ENCODE measurements around the gene FAR1. TPM values are rescaled to one million over a fixed set of nuclear protein-coding genes. Genes with fewer than 3 reads are reported as not detected.

The FAR1 gene
- total RNA-seq, 2 donors from 2014 or later: 16.7 to 22.7 TPM

DNA sequence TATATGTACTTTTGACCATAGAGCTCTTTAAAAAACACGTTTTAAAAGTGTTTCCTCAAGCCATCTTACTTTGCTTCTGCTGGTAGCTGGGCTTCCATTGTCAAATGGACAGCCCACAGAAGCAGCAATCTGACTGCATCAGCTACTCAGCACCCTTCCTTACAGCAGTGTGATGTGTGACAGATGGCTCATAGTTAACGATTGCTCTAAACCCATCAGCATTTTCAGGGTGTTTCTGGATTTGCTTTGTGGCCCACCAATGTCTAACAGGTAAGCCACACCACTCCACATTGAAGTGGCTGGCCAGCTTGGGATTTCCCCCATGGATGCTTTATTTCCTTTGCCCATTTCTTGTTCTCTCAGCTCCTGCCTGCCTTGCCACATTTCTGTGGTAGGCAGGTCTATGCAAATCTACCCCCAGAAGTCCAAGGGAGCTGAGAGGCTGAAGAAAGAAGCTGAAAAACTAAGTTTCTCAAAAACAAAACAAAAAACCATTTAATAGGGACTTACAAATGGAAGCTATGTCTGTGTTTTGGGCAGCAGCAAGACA lies 7.3 kb upstream of the FAR1 start:
- TF ChIP-seq, protein P1, sequence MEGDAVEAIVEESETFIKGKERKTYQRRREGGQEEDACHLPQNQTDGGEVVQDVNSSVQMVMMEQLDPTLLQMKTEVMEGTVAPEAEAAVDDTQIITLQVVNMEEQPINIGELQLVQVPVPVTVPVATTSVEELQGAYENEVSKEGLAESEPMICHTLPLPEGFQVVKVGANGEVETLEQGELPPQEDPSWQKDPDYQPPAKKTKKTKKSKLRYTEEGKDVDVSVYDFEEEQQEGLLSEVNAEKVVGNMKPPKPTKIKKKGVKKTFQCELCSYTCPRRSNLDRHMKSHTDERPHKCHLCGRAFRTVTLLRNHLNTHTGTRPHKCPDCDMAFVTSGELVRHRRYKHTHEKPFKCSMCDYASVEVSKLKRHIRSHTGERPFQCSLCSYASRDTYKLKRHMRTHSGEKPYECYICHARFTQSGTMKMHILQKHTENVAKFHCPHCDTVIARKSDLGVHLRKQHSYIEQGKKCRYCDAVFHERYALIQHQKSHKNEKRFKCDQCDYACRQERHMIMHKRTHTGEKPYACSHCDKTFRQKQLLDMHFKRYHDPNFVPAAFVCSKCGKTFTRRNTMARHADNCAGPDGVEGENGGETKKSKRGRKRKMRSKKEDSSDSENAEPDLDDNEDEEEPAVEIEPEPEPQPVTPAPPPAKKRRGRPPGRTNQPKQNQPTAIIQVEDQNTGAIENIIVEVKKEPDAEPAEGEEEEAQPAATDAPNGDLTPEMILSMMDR (IDR thresholded peaks at IDR 0.05): no peak
- no peaks in the 10 kb centered on the region for H3K4me1 ChIP-seq
- no peak for DNase-seq (ENCODE audit: low spot score)
- H3K36me3 ChIP-seq: no peaks in the 10 kb centered on the region
- no peak overlapping the region for H3K4me3 ChIP-seq
- H3K9me3 ChIP-seq: peaks cover 0 to 23% of the 10 kb centered on the region in 2 donors
- no peaks in the 10 kb centered on the region for H3K27me3 ChIP-seq
- no peak overlapping the region for H3K27ac ChIP-seq

DNA sequence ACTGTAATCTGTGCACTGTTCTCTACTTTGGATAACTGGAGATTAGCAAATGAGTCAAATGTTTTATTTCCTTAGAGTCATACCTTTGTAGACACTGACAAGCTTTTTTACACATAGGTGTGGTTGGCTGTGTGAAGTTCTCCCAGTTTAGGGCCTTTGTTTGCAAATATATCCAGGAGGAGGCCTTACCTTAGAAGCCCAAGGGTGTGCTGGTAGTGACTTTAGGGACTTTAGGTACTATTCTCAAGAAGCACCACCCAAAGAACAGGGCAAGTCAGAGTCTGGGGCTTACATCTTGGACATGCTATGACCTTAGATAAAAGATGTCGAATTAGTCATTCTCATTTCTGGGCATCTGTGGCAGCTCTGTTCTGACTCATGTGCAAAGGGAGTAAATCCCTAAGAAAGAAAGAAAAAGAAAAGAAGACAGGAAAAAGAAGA lies 4.8 kb upstream of the FAR1 start:
- no peak for DNase-seq (ENCODE audit: low spot score)
- Histone ChIP-seq H3K27ac (no peak overlapping the region), H3K27me3 (no peaks in the 10 kb centered on the region), H3K4me3 (no peak overlapping the region), H3K9me3 (peaks cover 0 to 11% of the 10 kb centered on the region in 2 donors), H3K36me3 (no peaks in the 10 kb centered on the region), H3K4me1 (no peaks in the 10 kb centered on the region)
- TF ChIP-seq, protein P1 (IDR thresholded peaks at IDR 0.05): no peak

DNA sequence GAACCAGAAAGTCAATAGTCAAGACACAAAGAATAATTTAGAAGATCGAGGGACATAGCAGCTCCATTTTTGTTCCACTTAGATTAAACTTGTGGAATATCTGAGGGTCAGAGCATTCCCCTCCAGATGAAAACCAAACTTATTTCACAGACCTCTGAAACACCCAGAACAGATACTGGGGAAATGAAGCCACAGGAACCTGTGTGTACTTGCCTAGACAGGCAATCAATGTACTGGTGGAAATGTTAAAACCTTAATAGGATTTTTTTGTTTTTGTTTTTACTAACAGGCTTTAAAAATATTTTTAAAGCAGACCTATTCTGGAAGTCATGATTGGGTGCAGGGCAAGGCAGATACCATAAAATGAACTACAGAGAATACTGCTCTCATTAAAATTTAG lies 4.1 kb upstream of the FAR1 start:
- H3K27me3 ChIP-seq: no peaks in the 10 kb centered on the region
- no peaks in the 10 kb centered on the region for H3K36me3 ChIP-seq
- no peak overlapping the region for H3K4me3 ChIP-seq
- no peak overlapping the region for H3K27ac ChIP-seq
- peaks cover 0 to 5% of the 10 kb centered on the region in 2 donors for H3K9me3 ChIP-seq
- DNase-seq (ENCODE audit: low spot score): no peak
- peaks cover 0 to 2% of the 10 kb centered on the region in 2 donors for H3K4me1 ChIP-seq
- TF ChIP-seq, protein P1 (IDR thresholded peaks at IDR 0.05): no peak

DNA sequence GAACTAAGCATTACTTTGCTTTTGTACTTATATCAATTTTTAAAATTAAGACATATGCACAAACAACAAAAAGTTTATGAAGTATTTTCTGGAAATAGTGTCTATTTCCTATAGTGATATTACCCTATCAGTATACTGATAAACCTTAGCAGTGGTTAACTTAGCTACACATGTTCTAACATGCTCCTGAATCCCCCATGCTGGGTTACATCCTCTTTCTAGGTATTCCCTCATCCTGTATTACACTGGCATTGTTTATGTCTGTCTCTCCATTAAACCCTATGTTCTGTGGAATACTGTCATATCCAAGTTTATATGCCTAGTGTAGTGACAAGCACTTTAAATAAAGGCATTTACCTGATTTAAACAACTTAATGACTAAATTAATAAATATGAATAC lies 1.8 kb upstream of the FAR1 start:
- H3K27me3 ChIP-seq: no peaks in the 10 kb centered on the region
- no peak overlapping the region for H3K27ac ChIP-seq
- no peak for DNase-seq (ENCODE audit: low spot score)
- no peaks in the 10 kb centered on the region for H3K36me3 ChIP-seq
- no peaks in the 10 kb centered on the region for H3K9me3 ChIP-seq
- TF ChIP-seq, protein P1 (IDR thresholded peaks at IDR 0.05): no peak
- peaks cover 0 to 20% of the 10 kb centered on the region in 2 donors for H3K4me1 ChIP-seq
- H3K4me3 ChIP-seq: no peak overlapping the region

DNA sequence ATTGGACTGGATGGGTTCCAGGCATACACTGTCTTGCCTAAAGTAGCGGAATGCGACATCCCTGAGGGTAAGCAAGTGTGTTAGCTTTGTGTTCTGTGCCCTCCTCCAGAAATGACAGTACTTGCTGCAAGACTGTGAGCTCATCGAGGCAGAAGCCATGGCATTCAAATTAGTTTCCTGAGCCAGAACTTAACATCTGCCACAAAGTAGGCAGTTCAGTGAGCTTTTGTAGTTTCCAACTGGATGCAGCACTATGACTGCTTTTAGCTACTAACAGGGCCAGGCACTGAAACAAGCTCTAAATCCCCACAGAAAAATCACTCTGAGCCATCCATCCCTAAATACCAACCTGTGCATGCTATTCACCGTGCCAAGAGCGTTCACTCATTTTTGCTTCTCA lies 1.2 kb upstream of the FAR1 start:
- no peak for DNase-seq (ENCODE audit: low spot score)
- no peaks in the 10 kb centered on the region for H3K36me3 ChIP-seq
- TF ChIP-seq, protein P1 (IDR thresholded peaks at IDR 0.05): no peak
- H3K27ac ChIP-seq: no peak overlapping the region
- no peaks in the 10 kb centered on the region for H3K27me3 ChIP-seq
- no peaks in the 10 kb centered on the region for H3K9me3 ChIP-seq
- peak overlapping the region in 1 of 2 donors; percentile 98 for H3K4me3 ChIP-seq
- peaks cover 0 to 22% of the 10 kb centered on the region in 2 donors for H3K4me1 ChIP-seq

DNA sequence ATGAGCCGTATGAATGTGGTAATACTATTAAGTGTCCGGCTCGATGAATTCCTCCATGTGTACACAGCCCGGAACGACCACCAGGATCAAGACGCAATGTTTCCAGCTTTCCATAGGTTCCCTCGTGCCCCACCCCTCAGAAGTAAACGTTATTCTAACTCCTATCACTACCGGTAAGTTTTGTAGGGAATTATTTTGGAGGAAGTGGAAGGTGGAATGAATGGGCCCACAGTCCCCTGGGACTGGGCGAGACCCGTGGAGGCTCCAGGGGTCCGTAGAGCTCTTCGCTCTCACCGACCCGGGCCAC lies 720 bp upstream of the FAR1 start:
- Histone ChIP-seq H3K36me3 (no peaks in the 10 kb centered on the region), H3K27me3 (no peaks in the 10 kb centered on the region), H3K4me3 (peak overlapping the region; percentile 50 to 98), H3K9me3 (no peaks in the 10 kb centered on the region), H3K27ac (peak overlapping the region; percentile 87 to 95), H3K4me1 (peaks cover 0 to 27% of the 10 kb centered on the region in 2 donors)
- TF ChIP-seq, protein P1 (IDR thresholded peaks at IDR 0.05): no peak
- no peak for DNase-seq (ENCODE audit: low spot score)

All from right atrium auricular region (tissue), 2 donors.